H1 (cell line): ENCODE data around the gene ZBTB1. TPM values are rescaled to one million over a fixed set of nuclear protein-coding genes. Genes with fewer than 3 reads are reported as not detected.

Source experiments
- CTCF ChIA-PET: fragments of 300-600 bp; sonication (Branson Sonifier 250); formaldehyde crosslinking; loops from one replicate; lab custom pipeline; 2021; ENCODE audit not compliant: partially characterized antibody; lab: Charles Lee
- POLR2A ChIA-PET: fragments of 300-600 bp; sonication (Branson Sonifier 250); formaldehyde crosslinking; loops from one replicate; lab custom pipeline; 2021; ENCODE audit warnings: inconsistent platforms; ENCODE audit not compliant: partially characterized antibody; lab: Charles Lee
- DNase-seq, 2 experiments: peaks; one replicate each; pipeline versions ENCODE4 v3.0.0 to v3.0.0-alpha.2; 2010 to 2022; ENCODE audit warnings: low spot score in 2 of 2, low read depth in 1 of 2, mixed read lengths in 1 of 2
- FAIRE-seq: peaks from 2 replicates; lab custom pipeline; 2011; peaks lifted over from hg19 to GRCh38; lab: Jason Lieb, UNC
- H2AFZ ChIP-seq: 2 replicates; pipeline ENCODE4 v1.8.1; 2012; ENCODE audit warnings: low read length, inconsistent platforms
- H2AK5ac ChIP-seq: 2 replicates; pipeline ENCODE4 v1.6.1; 2013; ENCODE audit warnings: low read depth, low read length
- H2BK120ac ChIP-seq: replicated peaks from 2 replicates; pipeline ENCODE3; 2013; ENCODE audit warnings: low read depth, low read length, inconsistent platforms
- H2BK12ac ChIP-seq: 2 replicates; pipeline ENCODE4 v1.6.1; 2013; ENCODE audit warnings: low read depth, low read length
- H2BK15ac ChIP-seq: 2 replicates; pipeline ENCODE4 v1.6.1; 2013; ENCODE audit warnings: low read length
- H2BK20ac ChIP-seq: 2 replicates; pipeline ENCODE4 v1.6.1; 2013; ENCODE audit warnings: low read length
- H2BK5ac ChIP-seq: 2 replicates; pipeline ENCODE4 v1.6.1; 2013; ENCODE audit warnings: low read depth, low read length
- H3K14ac ChIP-seq: 2 replicates; pipeline ENCODE4 v1.6.1; 2013; ENCODE audit warnings: inconsistent platforms; ENCODE audit not compliant: insufficient read length
- H3K18ac ChIP-seq: 2 replicates; pipeline ENCODE4 v1.6.1; 2013; ENCODE audit warnings: low read length; ENCODE audit errors: extremely low read depth
- H3K23ac ChIP-seq: 2 replicates; pipeline ENCODE4 v1.6.1; 2013; ENCODE audit warnings: inconsistent platforms; ENCODE audit not compliant: insufficient read length
- H3K23me2 ChIP-seq: 2 replicates; pipeline ENCODE4 v1.6.1; 2013; ENCODE audit warnings: low read depth, low read length
- H3K27ac ChIP-seq: 2 replicates; pipeline ENCODE4 v1.6.1; 2011; ENCODE audit warnings: low read depth, low read length, inconsistent platforms
- H3K27me3 ChIP-seq, 4 experiments: replicated peaks in 1 of 4; 1 replicate in 1 of 4; 2 replicates in 3 of 4; pipeline versions ENCODE4 v1.6.1 to v1.8.1; 2011 to 2013; ENCODE audit warnings: low read length in 3 of 4, mild to moderate bottlenecking in 3 of 4, inconsistent platforms in 2 of 4, mixed read lengths in 2 of 4, moderate library complexity in 1 of 4; ENCODE audit not compliant: control insufficient read depth in 3 of 4, insufficient read depth in 3 of 4; ENCODE audit errors: extremely low read depth in 1 of 4
- H3K36me3 ChIP-seq, 4 experiments: 2 replicates each; pipeline versions ENCODE4 v1.6.1 to v1.8.1; 2011 to 2013; ENCODE audit warnings: mild to moderate bottlenecking in 4 of 4, low read length in 3 of 4, moderate library complexity in 2 of 4, control low read depth in 1 of 4, inconsistent platforms in 1 of 4; ENCODE audit not compliant: insufficient read depth in 4 of 4, control insufficient read depth in 2 of 4
- H3K4ac ChIP-seq: replicated peaks from 2 replicates; pipeline ENCODE3; 2013; ENCODE audit warnings: low read length, low read depth, mixed read lengths, inconsistent platforms; ENCODE audit not compliant: insufficient read length
- H3K4me1 ChIP-seq, 4 experiments: replicated peaks in 1 of 4; 1 replicate in 1 of 4; 2 replicates in 3 of 4; pipeline versions ENCODE4 v1.6.1 to v1.8.1; 2011 to 2013; ENCODE audit warnings: low read length in 3 of 4, inconsistent platforms in 2 of 4, mixed read lengths in 1 of 4; ENCODE audit not compliant: insufficient read depth in 4 of 4, control insufficient read depth in 3 of 4
- H3K4me2 ChIP-seq, 2 experiments: 2 replicates each; pipeline versions ENCODE4 v1.6.1 to v1.8.1; 2011 to 2013; ENCODE audit warnings: low read depth in 2 of 2, low read length in 2 of 2, control low read depth in 1 of 2, inconsistent platforms in 1 of 2, mild to moderate bottlenecking in 1 of 2; ENCODE audit not compliant: insufficient read depth in 1 of 2
- H3K4me3 ChIP-seq, 4 experiments: fragments of 200-600, 300-600 bp in 1 of 4; sonication (generic), shearing (Covaris generic), sonication (Bioruptor Twin) in 1 of 4; 2 replicates each; pipeline versions ENCODE4 v1.5.1 to v1.8.1; 2011 to 2016; ENCODE audit warnings: low read length in 4 of 4, low read depth in 3 of 4, control low read depth in 2 of 4, inconsistent platforms in 2 of 4, mild to moderate bottlenecking in 2 of 4, mixed read lengths in 1 of 4, moderate library complexity in 1 of 4; ENCODE audit not compliant: insufficient read depth in 2 of 4; ENCODE audit errors: extremely low read depth in 1 of 4
- H3K56ac ChIP-seq: replicated peaks from 2 replicates; pipeline ENCODE3; 2013; ENCODE audit warnings: low read depth, mild to moderate bottlenecking, mixed read lengths, low read length, inconsistent platforms; ENCODE audit not compliant: insufficient read length
- H3K79me1 ChIP-seq: 2 replicates; pipeline ENCODE4 v1.6.1; 2013; ENCODE audit warnings: low read depth, low read length, control low read depth
- H3K79me2 ChIP-seq, 2 experiments: 2 replicates each; pipeline versions ENCODE4 v1.6.1 to v1.8.1; 2012 to 2013; ENCODE audit warnings: low read length in 2 of 2, mild to moderate bottlenecking in 2 of 2, inconsistent platforms in 1 of 2; ENCODE audit not compliant: insufficient read depth in 2 of 2, control insufficient read depth in 1 of 2
- H3K9ac ChIP-seq, 4 experiments: replicated peaks in 1 of 4; 1 replicate in 1 of 4; 2 replicates in 3 of 4; pipeline versions ENCODE4 v1.6.1 to v1.8.1; 2011 to 2013; ENCODE audit warnings: low read depth in 3 of 4, low read length in 3 of 4, control low read depth in 2 of 4, mild to moderate bottlenecking in 2 of 4, moderate library complexity in 2 of 4, inconsistent platforms in 1 of 4; ENCODE audit errors: extremely low read depth in 1 of 4
- H3K9me3 ChIP-seq, 2 experiments: 2 replicates each; pipeline versions ENCODE4 v1.6.1 to v1.8.1; 2012 to 2013; ENCODE audit warnings: mild to moderate bottlenecking in 2 of 2, moderate library complexity in 2 of 2, control low read depth in 1 of 2, inconsistent platforms in 1 of 2, low read depth in 1 of 2, low read length in 1 of 2, mixed read lengths in 1 of 2; ENCODE audit not compliant: insufficient read depth in 2 of 2
- H4K20me1 ChIP-seq, 2 experiments: replicated peaks in 1 of 2; 2 replicates each; pipeline versions ENCODE3 to v1.8.1; 2011 to 2013; ENCODE audit warnings: inconsistent platforms in 2 of 2, low read length in 2 of 2, mild to moderate bottlenecking in 1 of 2; ENCODE audit not compliant: insufficient read depth in 2 of 2, control insufficient read depth in 1 of 2
- H4K5ac ChIP-seq: 2 replicates; pipeline ENCODE4 v1.6.1; 2013; ENCODE audit warnings: low read length, low read depth, mixed read lengths, inconsistent platforms; ENCODE audit not compliant: insufficient read length
- H4K8ac ChIP-seq: 2 replicates; pipeline ENCODE4 v1.8.0; 2013; ENCODE audit warnings: mild to moderate bottlenecking, moderate library complexity, low read length, inconsistent platforms; ENCODE audit not compliant: insufficient read depth; ENCODE audit errors: extremely low read depth
- H4K91ac ChIP-seq: replicated peaks from 2 replicates; pipeline ENCODE3; 2013; ENCODE audit warnings: low read length, mixed read lengths, inconsistent platforms; ENCODE audit not compliant: insufficient read length
- CBX8 ChIP-seq: fragments of 300-800, 300-1000 bp; sonication (generic); IDR thresholded peaks from 2 replicates; pipeline ENCODE4 v1.7.1; 2016; ENCODE audit warnings: low read depth, low read length, borderline replicate concordance
- CHD2 ChIP-seq: IDR thresholded peaks from 2 replicates; pipeline ENCODE4 v1.6.1; 2012; ENCODE audit warnings: low read length, improper control_type of control experiment
- KDM1A ChIP-seq: fragments of 200-600, 300-600 bp; sonication (generic); IDR thresholded peaks from 2 replicates; pipeline ENCODE4 v1.7.1; 2016; ENCODE audit warnings: mild to moderate bottlenecking, low read length, borderline replicate concordance
- POLR2AphosphoS5 ChIP-seq: IDR thresholded peaks from 2 replicates; pipeline ENCODE4 v1.6.1; 2011; ENCODE audit warnings: low read depth, low read length
- RFX5 ChIP-seq: IDR thresholded peaks from 2 replicates; pipeline ENCODE4 v1.6.1; 2011; ENCODE audit warnings: low read depth, low read length, improper control_type of control experiment, borderline replicate concordance
- SIN3A ChIP-seq, 2 experiments: IDR thresholded peaks in 1 of 2; conservative IDR thresholded peaks in 1 of 2; 2 replicates each; pipeline ENCODE4 v1.6.1; 2011 to 2012; ENCODE audit warnings: low read length in 2 of 2, improper control_type of control experiment in 1 of 2, low read depth in 1 of 2, mild to moderate bottlenecking in 1 of 2
- SRF ChIP-seq: IDR thresholded peaks from 2 replicates; pipeline ENCODE4 v1.6.1; 2011; ENCODE audit warnings: mild to moderate bottlenecking, low read depth, low read length, moderate library complexity
- USF2 ChIP-seq: IDR thresholded peaks from 2 replicates; pipeline ENCODE4 v1.6.1; 2011; ENCODE audit warnings: low read length, improper control_type of control experiment
- polyA plus RNA-seq, 7 experiments: library from polyadenylated mRNA; depleted of rRNA in 3 of 7; stranded (reverse) in 5 of 7; unstranded in 2 of 7; fragments of >200 nt in 5 of 7; fragments of 200-250 nt in 2 of 7; gene quantifications; 1 replicate in 5 of 7; 2 replicates in 1 of 7; 4 replicates in 1 of 7; pipeline versions ENCODE4 v1.2.1 to v1.2.3, GENCODE V29; 2011 to 2013; ENCODE audit warnings: missing spikeins in 2 of 7, mixed read lengths in 2 of 7
- total RNA-seq: library from RNA; stranded (reverse); fragmentation: NEBNext Ultra II Directional; extraction: Animal tissue kit (Norgen Biotek cat#: 25700); gene quantifications from 2 replicates; pipeline ENCODE4 v1.2.1, GENCODE V29; 2021
- TF ChIP-seq, protein P1 (sequence below): IDR thresholded peaks from 2 replicates; pipeline ENCODE4 v1.6.1; 2012; ENCODE audit warnings: inconsistent platforms
- TF ChIP-seq, protein P2 (sequence below), 3 experiments: IDR thresholded peaks; 1 replicate in 2 of 3; 2 replicates in 1 of 3; pipeline versions ENCODE4 v1.5.1 to v1.6.1; 2011; ENCODE audit warnings: low read length in 3 of 3, mild to moderate bottlenecking in 3 of 3, inconsistent platforms in 2 of 3, low read depth in 1 of 3, moderate library complexity in 1 of 3; ENCODE audit not compliant: insufficient read depth in 1 of 3; ENCODE audit errors: control extremely low read depth in 1 of 3

ZBTB1 gene
- total and polyA plus RNA-seq, 2 of the 8 experiments (the other 6 are each of a cell fraction or from before 2014, with no cell fraction given) = 13.6 to 27.5 TPM

GRCh38 chr14:64496764-64497163, 7.8 kb upstream of the ZBTB1 start:
- Histone ChIP-seq H2AFZ (no peak overlapping the region), H3K9me3 (no peaks in the 10 kb centered on the region), H2BK15ac (no peak overlapping the region), H3K79me2 (peaks cover 0 to 26% of the 10 kb centered on the region in 2 experiments; a peak in 2 of 4 replicates), H3K4ac (no peak overlapping the region), H4K20me1 (no peaks in the 10 kb centered on the region), H4K91ac (no peak overlapping the region), H3K18ac (no peak overlapping the region), H4K5ac (no peak overlapping the region), H2BK120ac (no peak overlapping the region), H3K79me1 (no peaks in the 10 kb centered on the region; the same call in none of the 2 replicates), H3K14ac (no peak overlapping the region), H4K8ac (no peak overlapping the region), H2BK12ac (no peak overlapping the region), H3K23me2 (no peaks in the 10 kb centered on the region), H3K36me3 (peaks cover 0 to 3% (median 0%) of the 10 kb centered on the region in 4 experiments; a peak in 3 of 8 replicates), H3K4me1 (peaks cover 0 to 3% (median 1%) of the 10 kb centered on the region in 4 experiments; a peak in 4 of 7 replicates), H3K4me2 (no peak overlapping the region), H3K56ac (no peak overlapping the region), H3K4me3 (no peak overlapping the region), H3K27me3 (no peaks in the 10 kb centered on the region), H2BK20ac (no peak overlapping the region), H3K23ac (no peak overlapping the region), H2BK5ac (no peak overlapping the region), H2AK5ac (no peak overlapping the region), H3K9ac (no peak overlapping the region), H3K27ac (no peak overlapping the region)
- FAIRE-seq = no peak
- ChIA-PET POLR2A (interaction anchor here (1.2 to 2.3 kb wide), 4 partner anchors 8 to 44 kb away, joined by 3 to 17 read pairs (median 4); partner anchors contain the start of genes HSPA2 and ZBTB1), CTCF (interaction anchor here (0.5 to 1.5 kb wide), 5 partner anchors 10 to 69 kb away, joined by 3 to 7 read pairs (median 3); no protein-coding TSS in a partner anchor)
- no peak for DNase-seq
- TF ChIP-seq, protein P1, sequence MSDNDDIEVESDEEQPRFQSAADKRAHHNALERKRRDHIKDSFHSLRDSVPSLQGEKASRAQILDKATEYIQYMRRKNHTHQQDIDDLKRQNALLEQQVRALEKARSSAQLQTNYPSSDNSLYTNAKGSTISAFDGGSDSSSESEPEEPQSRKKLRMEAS = no peak
- TF ChIP-seq POLR2AphosphoS5 (no peak), CBX8 (no peak), RFX5 (no peak), SIN3A (conservative IDR thresholded peaks at IDR 0.05 in 1 of 2, IDR thresholded peaks at IDR 0.05 in 1 of 2; ENCODE audit: low read depth in 1 of 2, low read length in 2 of 2) (no peak), CHD2 (no peak), KDM1A (no peak), SRF (no peak), USF2 (no peak)
- TF ChIP-seq, protein P2, sequence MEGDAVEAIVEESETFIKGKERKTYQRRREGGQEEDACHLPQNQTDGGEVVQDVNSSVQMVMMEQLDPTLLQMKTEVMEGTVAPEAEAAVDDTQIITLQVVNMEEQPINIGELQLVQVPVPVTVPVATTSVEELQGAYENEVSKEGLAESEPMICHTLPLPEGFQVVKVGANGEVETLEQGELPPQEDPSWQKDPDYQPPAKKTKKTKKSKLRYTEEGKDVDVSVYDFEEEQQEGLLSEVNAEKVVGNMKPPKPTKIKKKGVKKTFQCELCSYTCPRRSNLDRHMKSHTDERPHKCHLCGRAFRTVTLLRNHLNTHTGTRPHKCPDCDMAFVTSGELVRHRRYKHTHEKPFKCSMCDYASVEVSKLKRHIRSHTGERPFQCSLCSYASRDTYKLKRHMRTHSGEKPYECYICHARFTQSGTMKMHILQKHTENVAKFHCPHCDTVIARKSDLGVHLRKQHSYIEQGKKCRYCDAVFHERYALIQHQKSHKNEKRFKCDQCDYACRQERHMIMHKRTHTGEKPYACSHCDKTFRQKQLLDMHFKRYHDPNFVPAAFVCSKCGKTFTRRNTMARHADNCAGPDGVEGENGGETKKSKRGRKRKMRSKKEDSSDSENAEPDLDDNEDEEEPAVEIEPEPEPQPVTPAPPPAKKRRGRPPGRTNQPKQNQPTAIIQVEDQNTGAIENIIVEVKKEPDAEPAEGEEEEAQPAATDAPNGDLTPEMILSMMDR (IDR thresholded peaks at IDR 0.05; ENCODE audit: control extremely low read depth in 1 of 3, insufficient read depth in 1 of 3, low read depth in 1 of 3, low read length in 3 of 3) = no peak
